Lung (tissue), 12 donors: Measurements from ENCODE around the gene TPSG1. TPM values are rescaled to one million over a fixed set of nuclear protein-coding genes. Genes with fewer than 3 reads are reported as not detected.
A peak's percentile ranks its signal among the peaks of the same experiment; 100 is the strongest.
"Not testable (repeated sequence)": the region's sequence is repeated elsewhere in the genome, so short reads cannot be mapped to it uniquely, and the experiment has no call there.

Experiments used
- ATAC-seq: fragments of 200-7000 bp; cut with Tn5 transposase; one replicate; pipeline ENCODE4 v1.9.1; 2020; ENCODE audit warnings: moderate number of reproducible peaks; ENCODE audit not compliant: insufficient read depth, low FRiP score
- DNase-seq, 3 donors: peaks; one replicate each; pipeline ENCODE4 v3.0.0-alpha.2; 2013 to 2017
- H3K27ac ChIP-seq, 2 donors: one replicate each; pipeline ENCODE4 v1.5.1; 2013; ENCODE audit warnings: mild to moderate bottlenecking in 2 of 2, moderate library complexity in 2 of 2, control low read depth in 1 of 2, inconsistent platforms in 1 of 2, low read depth in 1 of 2, low read length in 1 of 2
- H3K27me3 ChIP-seq, 3 donors: one replicate each; pipeline ENCODE4 v1.5.1; 2013; ENCODE audit warnings: low read length in 2 of 3; ENCODE audit not compliant: control insufficient read depth in 3 of 3, insufficient read depth in 3 of 3
- H3K36me3 ChIP-seq, 4 donors: one replicate each; pipeline ENCODE4 v1.5.1; 2013; ENCODE audit warnings: low read length in 4 of 4, mild to moderate bottlenecking in 1 of 4, moderate library complexity in 1 of 4; ENCODE audit not compliant: control insufficient read depth in 4 of 4, insufficient read depth in 4 of 4
- H3K4me1 ChIP-seq, 5 donors: one replicate each; pipeline ENCODE4 v1.5.1; 2013; ENCODE audit warnings: low read length in 5 of 5, mild to moderate bottlenecking in 2 of 5, moderate library complexity in 1 of 5; ENCODE audit not compliant: control insufficient read depth in 5 of 5, insufficient read depth in 5 of 5
- H3K4me3 ChIP-seq: one replicate; pipeline ENCODE4 v1.5.1; 2013; ENCODE audit warnings: mild to moderate bottlenecking, control low read depth, moderate library complexity
- H3K9ac ChIP-seq, 2 donors: one replicate each; pipeline ENCODE4 v1.5.1; 2013; ENCODE audit warnings: low read length in 2 of 2, control low read depth in 1 of 2; ENCODE audit not compliant: insufficient read depth in 1 of 2
- H3K9me3 ChIP-seq, 4 donors: one replicate each; pipeline ENCODE4 v1.5.1; 2013; ENCODE audit warnings: low read length in 3 of 4, mild to moderate bottlenecking in 1 of 4, moderate library complexity in 1 of 4; ENCODE audit not compliant: control insufficient read depth in 4 of 4, insufficient read depth in 3 of 4
- WGBS, 2 donors: extraction: QIAGEN DNeasy Blood & Tissue Kit; methylation state at CpG; one replicate each; pipeline ENCODE4 v1.1.7; 2013; 5-methylcytosine and 5-hydroxymethylcytosine counted together
- polyA plus RNA-seq, 2 donors: library from polyadenylated mRNA; stranded (reverse); fragments of 200-250 nt; gene quantifications; one replicate each; pipeline ENCODE4 v1.2.1, GENCODE V29; 2013
- total RNA-seq, 2 donors: library from RNA; depleted of rRNA in 1 of 2; stranded (reverse); fragments of >200 nt in 1 of 2; gene quantifications; one replicate each; pipeline ENCODE4 v1.2.1, GENCODE V29; 2014 to 2021
- TF ChIP-seq, protein P1 (sequence below): IDR thresholded peaks from 2 replicates; pipeline ENCODE4 v1.5.1; 2012; ENCODE audit warnings: mild to moderate bottlenecking; ENCODE audit errors: control extremely low read depth, extremely low read depth
- donor health status: control.
- donor health status: control.
- donor health status: Bipolar disorder and iron deficiency.
- donor health status: healthy.
- donor health status: DM: yes; HTN: yes; CAD: no.

The TPSG1 gene
- total and polyA plus RNA-seq, 4 donors, result 0.03 to 2.9 (median 0.71) TPM; not detected in 1

DNA sequence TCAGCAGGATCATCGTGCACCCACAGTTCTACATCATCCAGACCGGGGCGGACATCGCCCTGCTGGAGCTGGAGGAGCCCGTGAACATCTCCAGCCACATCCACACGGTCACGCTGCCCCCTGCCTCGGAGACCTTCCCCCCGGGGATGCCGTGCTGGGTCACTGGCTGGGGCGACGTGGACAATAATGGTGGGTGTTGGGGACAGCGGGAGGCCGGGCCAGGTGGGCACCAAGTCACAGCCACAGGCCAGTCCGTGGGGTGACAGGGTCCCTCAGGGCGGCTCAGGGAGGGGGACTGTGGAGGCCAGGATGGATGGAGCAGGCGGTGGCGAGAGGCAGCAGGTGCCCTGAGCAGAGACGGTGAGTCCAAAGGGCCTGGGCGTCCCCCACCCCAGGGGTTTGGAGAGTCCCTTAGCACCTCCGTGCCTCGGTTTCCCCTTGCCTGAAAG lies 31.8 kb upstream of the TPSG1 start:
- WGBS, 2 donors, result 80 to 86% methylated on average over 22 of the region's 22 CpGs
- ATAC-seq (no peak), DNase-seq (no peak)
- Histone ChIP-seq H3K4me1 (peaks cover 0 to 4% (median 0%) of the 10 kb centered on the region in 5 donors), H3K9ac (no peak overlapping the region), H3K27me3 (peaks cover 6 to 34% (median 14%) of the 10 kb centered on the region in 3 donors), H3K27ac (no peak overlapping the region), H3K4me3 (no peak overlapping the region), H3K9me3 (peaks cover 0 to 4% (median 0%) of the 10 kb centered on the region in 4 donors), H3K36me3 (no peaks in the 10 kb centered on the region)
- TF ChIP-seq, protein P1, sequence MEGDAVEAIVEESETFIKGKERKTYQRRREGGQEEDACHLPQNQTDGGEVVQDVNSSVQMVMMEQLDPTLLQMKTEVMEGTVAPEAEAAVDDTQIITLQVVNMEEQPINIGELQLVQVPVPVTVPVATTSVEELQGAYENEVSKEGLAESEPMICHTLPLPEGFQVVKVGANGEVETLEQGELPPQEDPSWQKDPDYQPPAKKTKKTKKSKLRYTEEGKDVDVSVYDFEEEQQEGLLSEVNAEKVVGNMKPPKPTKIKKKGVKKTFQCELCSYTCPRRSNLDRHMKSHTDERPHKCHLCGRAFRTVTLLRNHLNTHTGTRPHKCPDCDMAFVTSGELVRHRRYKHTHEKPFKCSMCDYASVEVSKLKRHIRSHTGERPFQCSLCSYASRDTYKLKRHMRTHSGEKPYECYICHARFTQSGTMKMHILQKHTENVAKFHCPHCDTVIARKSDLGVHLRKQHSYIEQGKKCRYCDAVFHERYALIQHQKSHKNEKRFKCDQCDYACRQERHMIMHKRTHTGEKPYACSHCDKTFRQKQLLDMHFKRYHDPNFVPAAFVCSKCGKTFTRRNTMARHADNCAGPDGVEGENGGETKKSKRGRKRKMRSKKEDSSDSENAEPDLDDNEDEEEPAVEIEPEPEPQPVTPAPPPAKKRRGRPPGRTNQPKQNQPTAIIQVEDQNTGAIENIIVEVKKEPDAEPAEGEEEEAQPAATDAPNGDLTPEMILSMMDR, result no peak

DNA sequence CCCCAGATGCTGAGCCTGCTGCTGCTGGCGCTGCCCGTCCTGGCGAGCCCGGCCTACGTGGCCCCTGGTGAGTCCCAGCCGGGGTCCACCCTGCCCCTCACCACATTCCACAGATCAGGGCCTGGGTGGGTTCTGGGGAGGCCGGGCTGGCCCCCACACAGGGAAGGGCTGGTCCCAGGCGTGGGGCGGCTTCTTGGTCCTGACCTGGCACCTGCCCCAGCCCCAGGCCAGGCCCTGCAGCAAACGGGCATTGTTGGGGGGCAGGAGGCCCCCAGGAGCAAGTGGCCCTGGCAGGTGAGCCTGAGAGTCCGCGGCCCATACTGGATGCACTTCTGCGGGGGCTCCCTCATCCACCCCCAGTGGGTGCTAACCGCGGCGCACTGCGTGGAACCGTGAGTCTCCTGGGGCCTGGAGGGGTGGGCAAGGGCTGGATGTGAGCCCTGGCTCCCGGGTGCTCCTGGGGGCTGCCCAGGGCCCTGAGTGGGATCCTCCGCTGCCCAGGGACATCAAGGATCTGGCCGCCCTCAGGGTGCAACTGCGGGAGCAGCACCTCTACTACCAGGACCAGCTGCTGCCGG lies 31.3 kb upstream of the TPSG1 start:
- 78 to 80% methylated on average over 22 to 23 of the region's 23 CpGs for WGBS, 2 donors
- not testable (repeated sequence) for ATAC-seq, DNase-seq

DNA sequence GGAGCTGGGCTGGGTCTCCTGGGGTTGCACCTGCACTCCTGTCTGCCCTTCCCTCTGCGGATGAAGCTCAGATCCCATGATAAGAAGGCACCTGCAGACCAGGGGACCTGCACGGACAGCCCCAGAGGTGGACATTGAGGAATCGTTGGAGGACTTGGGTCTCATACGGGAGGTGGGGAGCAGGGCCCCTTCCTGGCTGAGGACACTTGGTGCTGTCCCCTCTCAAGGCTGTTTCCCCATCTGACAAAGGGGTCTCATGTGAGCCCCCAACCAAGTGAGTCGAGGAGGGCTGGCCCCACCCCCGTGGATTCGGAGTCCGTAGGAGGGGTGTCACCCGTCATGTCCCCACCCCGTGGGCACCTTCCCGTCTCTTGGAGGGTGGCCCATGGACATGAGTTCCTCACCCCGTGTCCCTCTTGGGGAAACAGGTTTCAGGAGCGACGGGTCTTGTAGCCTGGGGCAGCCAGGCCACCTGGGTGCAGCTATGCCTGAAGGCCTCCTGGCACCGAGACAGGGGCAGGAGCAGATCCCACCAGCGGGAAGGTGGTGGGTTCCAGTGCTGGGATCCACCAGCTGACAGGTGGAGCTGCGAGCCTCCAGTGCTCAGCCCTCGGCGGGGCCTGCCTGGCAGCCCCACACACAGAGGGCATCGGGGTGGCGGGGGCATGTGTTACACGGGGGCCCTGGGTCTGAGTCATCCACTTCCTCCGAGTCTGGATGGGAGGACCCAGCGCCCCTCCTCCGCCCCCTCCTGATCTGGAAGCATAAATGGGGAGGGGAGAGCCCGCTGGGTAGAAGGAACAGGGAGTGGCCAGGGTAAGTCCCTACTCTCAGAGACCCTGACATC lies 30.4 kb upstream of the TPSG1 start, which contains the start of gene TPSD1:
Gene TPSD1, plus strand, starts transcription at position 794 of the 847 bp plus-strand sequence. CDS start 212 bp downstream, outside the sequence.
- H3K4me1 ChIP-seq, DNase-seq, H3K36me3 ChIP-seq, H3K4me3 ChIP-seq, H3K27ac ChIP-seq, ATAC-seq, H3K9ac ChIP-seq, H3K9me3 ChIP-seq: not testable (repeated sequence)
- WGBS, 2 donors, result 64 to 65% methylated on average over 20 to 24 of the region's 26 CpGs
- peaks cover 6 to 20% (median 8%) of the 10 kb centered on the region in 3 donors for H3K27me3 ChIP-seq

More for the DNA sequence above, 31.3 kb upstream of the TPSG1 start:
- H3K4me1 ChIP-seq, H3K27ac ChIP-seq, H3K9ac ChIP-seq, H3K36me3 ChIP-seq, H3K9me3 ChIP-seq, H3K4me3 ChIP-seq: not testable (repeated sequence)
- peaks cover 6 to 29% (median 14%) of the 10 kb centered on the region in 3 donors for H3K27me3 ChIP-seq

DNA sequence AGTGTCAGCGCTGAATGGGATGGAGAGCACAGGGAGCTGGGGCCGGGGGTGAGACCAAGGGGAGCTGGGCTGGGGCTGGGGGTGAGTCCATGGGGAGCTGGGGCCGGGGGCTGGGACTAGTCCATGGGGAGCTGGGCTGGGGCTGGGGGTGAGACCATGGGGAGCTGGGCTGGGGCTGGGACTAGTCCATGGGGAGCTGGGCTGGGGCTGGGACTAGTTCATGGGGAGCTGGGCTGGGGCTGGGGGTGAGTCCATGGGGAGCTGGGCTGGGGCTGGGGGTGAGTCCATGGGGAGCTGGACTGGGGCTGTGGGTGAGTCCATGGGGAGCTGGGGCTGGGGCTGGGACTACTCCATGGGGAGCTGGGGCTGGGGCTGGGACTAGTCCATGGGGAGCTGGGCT lies 29.8 kb upstream of the TPSG1 start:
- ATAC-seq, DNase-seq: not testable (repeated sequence)
- 80 to 88% methylated on average over 2 to 3 of the region's 3 CpGs for WGBS, 2 donors

DNA sequence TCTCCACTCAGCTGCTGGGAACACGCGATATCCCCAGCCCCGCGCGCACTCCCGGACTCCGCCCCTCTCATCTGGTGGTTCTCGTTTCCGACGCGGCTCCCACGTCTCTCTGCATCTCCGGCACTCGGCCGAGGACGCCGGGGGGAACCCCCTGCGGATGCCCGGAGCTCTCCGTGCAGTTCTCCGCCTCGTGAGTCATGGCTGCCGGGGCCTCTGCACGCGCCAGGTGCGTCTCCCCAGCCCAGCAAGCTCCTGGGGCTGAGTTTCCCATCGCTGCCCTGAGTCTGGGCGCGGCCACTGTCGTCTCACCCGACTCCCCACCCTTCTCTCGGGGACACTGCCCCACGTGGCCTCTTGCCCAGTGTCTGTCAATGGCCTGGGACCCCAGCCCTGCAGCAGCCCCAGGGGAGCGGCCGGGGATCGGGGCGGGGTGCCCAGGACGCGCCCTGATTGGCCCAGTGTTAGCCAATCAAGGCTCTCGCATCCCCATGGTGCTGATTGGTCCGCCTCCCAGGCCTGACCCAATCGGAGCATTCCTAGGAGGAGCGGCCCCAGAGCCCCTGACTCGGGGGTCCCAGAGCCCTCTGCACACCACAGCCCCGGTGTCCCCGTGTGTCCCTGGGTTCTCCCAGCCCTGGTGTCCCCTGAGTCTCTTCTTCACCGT lies 28.8 kb upstream of the TPSG1 start:
- not testable (repeated sequence) for H3K4me1 ChIP-seq, H3K4me3 ChIP-seq, H3K9ac ChIP-seq, H3K27me3 ChIP-seq, DNase-seq, H3K9me3 ChIP-seq, H3K36me3 ChIP-seq, ATAC-seq, H3K27ac ChIP-seq
- no CpG with 5 or more reads among the region's 47 CpGs for WGBS, 2 donors

More for the DNA sequence above, 29.8 kb upstream of the TPSG1 start:
- not testable (repeated sequence) for H3K36me3 ChIP-seq, H3K27ac ChIP-seq, H3K4me3 ChIP-seq, H3K9ac ChIP-seq, H3K4me1 ChIP-seq, H3K9me3 ChIP-seq
- H3K27me3 ChIP-seq, result peaks cover 1 to 13% (median 4%) of the 10 kb centered on the region in 3 donors

DNA sequence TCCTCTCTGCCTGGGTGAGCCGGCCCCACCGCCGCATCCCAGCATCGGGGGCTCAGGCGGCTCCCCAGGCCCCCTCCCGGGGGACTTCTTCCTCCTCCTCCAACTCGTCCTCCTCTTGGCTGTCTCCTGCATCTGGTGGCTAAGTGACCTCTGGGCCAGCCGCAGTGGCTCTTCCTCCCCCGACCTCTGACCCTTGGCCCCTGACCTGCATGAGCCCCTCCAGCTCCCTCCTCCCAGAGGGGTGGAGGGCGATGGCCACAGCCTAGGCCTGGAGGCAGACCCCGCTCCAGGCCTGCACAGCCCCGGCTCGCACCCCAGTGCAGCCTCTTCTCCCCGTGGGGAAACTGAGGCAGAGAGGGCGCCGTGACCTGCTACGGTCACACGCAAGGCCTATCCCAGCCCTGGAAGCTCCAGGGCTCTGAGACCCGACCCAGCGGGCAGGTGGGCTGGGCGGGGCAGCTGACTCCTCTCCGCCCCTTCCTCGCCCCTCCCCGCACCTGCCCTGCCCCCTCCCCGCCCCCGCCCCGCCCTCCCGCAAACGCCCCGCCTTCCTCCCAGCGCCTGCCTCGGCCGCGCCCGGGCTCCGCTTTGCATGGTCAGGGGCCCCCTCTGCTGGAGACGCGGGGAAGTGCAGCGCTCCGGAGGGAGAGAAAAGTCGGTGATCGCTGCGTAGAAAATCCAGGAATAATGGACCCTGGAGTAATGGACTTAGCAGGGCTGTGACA lies 24.1 kb upstream of the TPSG1 start:
- H3K27me3 ChIP-seq, result peaks cover 0 to 14% (median 0%) of the 10 kb centered on the region in 3 donors
- ATAC-seq, result peak; percentile 62
- not testable (repeated sequence) for H3K9me3 ChIP-seq, H3K4me1 ChIP-seq, H3K4me3 ChIP-seq, DNase-seq, H3K36me3 ChIP-seq, H3K9ac ChIP-seq, H3K27ac ChIP-seq
- 66 to 68% methylated on average over 4 to 5 of the region's 43 CpGs for WGBS, 2 donors
